Subcutaneous adipose tissue (tissue), 4 donors: Measurements from ENCODE around the gene KAZN. TPM values are rescaled to one million over a fixed set of nuclear protein-coding genes. Genes with fewer than 3 reads are reported as not detected.

Source experiments
- total RNA-seq, 4 donors: library from RNA; depleted of rRNA; stranded (reverse); fragments of >200 nt; gene quantifications; one replicate each; pipeline ENCODE4 v1.1.0, GENCODE V29; 2016
- TF ChIP-seq, protein P1 (sequence below): fragments of 450-650 bp; IDR thresholded peaks from one replicate; pipeline ENCODE4 v1.5.1; 2016; ENCODE audit warnings: low read depth, mild to moderate bottlenecking, control low read depth, antibody characterized with exemption, moderate library complexity

The KAZN gene
- total RNA-seq, 4 donors from 2014 or later, result 7.5 to 22.2 (median 10.4) TPM

DNA sequence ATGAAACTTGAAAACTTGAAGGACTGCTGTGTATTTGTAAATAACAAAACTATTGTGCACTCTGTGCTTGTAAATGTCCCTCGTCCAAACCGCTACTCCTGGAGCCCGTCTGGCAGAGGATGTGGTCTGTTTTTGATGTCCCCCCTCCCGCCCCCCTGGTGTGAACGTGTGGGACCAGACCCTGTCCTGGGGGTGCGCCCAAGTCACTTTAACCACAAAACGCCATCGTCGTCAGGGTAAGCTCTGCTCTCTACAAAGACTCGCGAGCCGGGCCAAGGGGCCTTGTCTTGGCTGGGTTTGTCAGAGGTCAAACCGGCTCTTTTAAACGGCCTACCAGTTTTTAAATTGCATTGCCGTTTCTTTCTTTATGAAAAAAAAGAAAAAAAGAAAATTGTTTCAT, 467.7 kb downstream of the KAZN start:
- TF ChIP-seq, protein P1, sequence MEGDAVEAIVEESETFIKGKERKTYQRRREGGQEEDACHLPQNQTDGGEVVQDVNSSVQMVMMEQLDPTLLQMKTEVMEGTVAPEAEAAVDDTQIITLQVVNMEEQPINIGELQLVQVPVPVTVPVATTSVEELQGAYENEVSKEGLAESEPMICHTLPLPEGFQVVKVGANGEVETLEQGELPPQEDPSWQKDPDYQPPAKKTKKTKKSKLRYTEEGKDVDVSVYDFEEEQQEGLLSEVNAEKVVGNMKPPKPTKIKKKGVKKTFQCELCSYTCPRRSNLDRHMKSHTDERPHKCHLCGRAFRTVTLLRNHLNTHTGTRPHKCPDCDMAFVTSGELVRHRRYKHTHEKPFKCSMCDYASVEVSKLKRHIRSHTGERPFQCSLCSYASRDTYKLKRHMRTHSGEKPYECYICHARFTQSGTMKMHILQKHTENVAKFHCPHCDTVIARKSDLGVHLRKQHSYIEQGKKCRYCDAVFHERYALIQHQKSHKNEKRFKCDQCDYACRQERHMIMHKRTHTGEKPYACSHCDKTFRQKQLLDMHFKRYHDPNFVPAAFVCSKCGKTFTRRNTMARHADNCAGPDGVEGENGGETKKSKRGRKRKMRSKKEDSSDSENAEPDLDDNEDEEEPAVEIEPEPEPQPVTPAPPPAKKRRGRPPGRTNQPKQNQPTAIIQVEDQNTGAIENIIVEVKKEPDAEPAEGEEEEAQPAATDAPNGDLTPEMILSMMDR, result no peak

DNA sequence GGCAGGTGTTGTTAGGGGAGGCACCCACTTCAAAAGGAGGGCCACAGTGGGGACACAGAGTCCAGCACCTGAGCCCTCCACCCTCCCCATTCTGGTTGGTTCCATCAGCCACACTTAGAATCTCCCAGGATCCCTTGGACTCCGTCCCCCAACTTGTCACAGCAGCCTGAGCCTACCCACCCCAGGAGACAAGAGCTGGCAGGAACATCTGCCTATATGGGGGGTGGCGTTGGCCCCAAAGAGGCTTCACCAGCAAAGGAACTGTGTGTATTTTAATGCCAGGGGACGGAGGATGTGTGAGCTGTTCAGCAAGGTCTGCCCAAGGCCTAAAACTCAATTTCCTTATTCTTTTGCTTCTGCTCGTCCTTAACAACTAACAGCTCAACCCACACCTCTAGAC, 468.7 kb downstream of the KAZN start:
- TF ChIP-seq, protein P1, result no peak

DNA sequence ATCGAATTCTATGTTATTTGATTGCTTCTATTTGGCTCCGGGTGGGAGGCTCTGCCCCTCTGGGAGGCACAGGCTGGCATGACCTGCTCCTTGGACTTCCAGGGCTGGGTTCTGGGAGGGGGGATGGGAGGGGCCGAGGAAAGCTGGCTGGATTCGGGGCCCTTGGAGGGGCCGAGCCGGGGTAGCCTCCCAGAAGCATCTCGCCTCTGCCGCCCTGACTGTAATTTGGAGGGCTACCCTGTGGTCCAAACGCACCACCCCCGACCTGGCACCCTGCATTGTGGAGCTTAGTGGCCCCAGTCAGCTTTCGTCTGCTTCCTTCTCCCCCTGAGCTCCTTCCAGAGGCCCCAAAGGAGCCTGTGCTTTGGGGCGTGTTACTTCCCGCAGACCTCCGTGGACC, 469.7 kb downstream of the KAZN start:
- TF ChIP-seq, protein P1, result no peak

DNA sequence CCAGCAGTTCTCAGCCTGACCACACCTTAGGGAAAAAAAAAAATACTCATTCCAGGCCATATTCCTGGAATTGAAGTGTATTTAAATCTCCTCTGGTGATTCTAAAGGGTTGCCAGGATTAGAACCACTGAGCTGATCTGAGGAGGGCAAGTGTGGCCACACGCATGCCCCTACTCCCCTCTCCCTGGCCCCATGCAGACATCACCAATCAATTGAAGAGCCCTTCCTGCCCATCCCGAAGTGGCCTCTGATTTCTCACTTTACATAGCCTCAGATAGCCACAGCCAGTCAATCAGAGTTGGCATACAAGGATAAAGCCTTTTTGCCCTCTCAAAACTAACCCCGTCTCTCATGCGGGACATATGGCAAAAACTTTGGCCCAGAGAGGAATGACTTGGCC, 470.5 kb downstream of the KAZN start:
- TF ChIP-seq, protein P1, result no peak

DNA sequence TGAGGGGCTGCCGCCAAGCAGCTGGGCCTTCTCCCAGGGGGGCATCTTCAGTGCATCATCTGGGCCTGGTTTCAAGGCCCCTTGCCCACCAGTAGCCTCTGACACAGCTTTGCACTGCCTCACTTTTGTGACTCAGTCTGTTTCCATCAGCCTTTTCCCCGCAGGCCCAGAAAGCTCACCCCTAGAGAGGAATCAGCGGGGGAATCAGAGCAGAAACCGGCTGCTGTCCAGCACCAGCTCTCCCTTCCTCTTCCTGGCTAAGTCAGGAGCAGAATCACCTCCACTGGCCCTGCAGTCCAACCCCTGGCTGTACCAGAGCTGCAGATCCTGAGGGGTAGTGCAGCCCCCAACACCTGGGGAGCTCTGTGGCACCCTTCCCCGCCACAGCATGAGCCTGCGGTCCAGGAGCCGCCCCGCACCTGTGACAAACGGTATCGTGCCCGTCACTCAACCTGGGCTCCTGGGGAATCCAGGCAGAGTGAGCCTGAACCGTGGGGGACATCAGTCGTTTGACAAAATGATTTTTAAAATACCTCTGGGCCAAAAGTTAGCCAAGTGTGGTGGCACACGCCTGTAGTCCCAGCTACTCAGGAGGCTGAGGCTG, 471.8 kb downstream of the KAZN start:
- TF ChIP-seq, protein P1, result no peak

DNA sequence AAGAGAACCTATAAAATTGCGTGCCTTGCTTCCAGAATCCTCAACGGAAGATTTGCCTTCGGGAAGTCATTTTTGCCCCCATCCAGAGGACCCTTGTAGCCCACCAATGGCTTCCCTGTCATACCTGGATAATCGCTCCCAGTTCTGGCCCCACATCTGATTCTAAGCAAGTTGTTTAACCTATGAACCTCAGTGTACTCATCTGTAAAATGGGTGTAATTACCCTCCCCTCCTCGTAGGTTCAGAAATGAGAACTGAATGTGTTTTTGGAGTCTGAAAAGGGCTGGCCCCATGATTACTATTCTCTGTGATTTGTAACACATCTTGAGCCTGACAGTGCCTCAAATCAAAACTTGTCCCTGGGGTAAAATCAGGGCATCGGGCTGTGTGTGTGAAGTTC, 473.5 kb downstream of the KAZN start:
- TF ChIP-seq, protein P1, result no peak

DNA sequence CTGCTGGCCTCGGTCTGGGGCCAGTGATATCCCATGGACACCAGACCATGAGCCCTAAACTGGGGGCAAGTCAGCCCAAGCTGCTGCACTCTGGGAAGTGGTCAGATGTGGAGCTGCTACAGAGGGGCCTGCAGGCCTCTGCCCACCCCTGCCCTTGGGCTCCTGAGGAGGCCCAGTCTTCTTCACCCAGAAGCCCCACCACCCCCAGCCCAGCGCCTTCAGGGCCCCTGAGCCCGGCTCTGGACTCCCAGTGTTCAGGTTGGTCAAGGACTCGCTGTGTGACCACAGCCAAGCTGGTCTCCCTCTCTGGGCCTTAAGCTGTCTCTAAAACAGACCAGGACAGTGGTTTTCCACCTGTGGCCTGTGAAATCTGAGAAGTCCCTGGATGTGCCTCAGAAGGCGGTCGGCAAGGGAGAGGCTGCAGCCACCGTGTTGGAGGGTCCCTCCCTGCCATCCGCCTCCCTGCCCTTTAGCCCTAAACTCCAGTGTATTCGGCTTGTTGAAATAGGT, 475.4 kb downstream of the KAZN start:
- TF ChIP-seq, protein P1, result no peak
